Endothelial cell of umbilical vein (primary cell): ENCODE results near the gene PARD3B. TPM values are rescaled to one million over a fixed set of nuclear protein-coding genes. Genes with fewer than 3 reads are reported as not detected.

Source experiments
- BruUV-seq: library from RNA; stranded (reverse); fragments of 400-500 nt; replicated peaks from 2 replicates; lab custom pipeline; 2021; lab: Mats Ljungman, UMichigan
- CTCF ChIA-PET: fragments of 300-600, 350-600 bp; sonication (Branson Sonifier 250); formaldehyde crosslinking; loops from one replicate; lab custom pipeline; 2021; ENCODE audit warnings: antibody characterized with exemption, inconsistent platforms; lab: Charles Lee
- POLR2A ChIA-PET: fragments of 300-600, 350-600 bp; sonication (Branson Sonifier 250); formaldehyde crosslinking; loops from one replicate; lab custom pipeline; 2021; ENCODE audit warnings: antibody characterized with exemption, inconsistent platforms; lab: Charles Lee
- DNase-seq: peaks from one replicate; pipeline ENCODE4 v3.0.0-alpha.2; 2011; ENCODE audit warnings: low read depth, low spot score
- FAIRE-seq: peaks from 2 replicates; lab custom pipeline; 2011; peaks lifted over from hg19 to GRCh38; lab: Jason Lieb, UNC
- H2AFZ ChIP-seq: 2 replicates; pipeline ENCODE4 v1.6.0; 2012; ENCODE audit warnings: low read depth, low read length, control low read depth, inconsistent platforms
- H3K27ac ChIP-seq: 2 replicates; pipeline ENCODE4 v1.5.1; 2011; ENCODE audit warnings: low read depth, mild to moderate bottlenecking, control low read depth, low read length, moderate library complexity; ENCODE audit not compliant: insufficient read depth
- H3K27me3 ChIP-seq, 2 experiments: 2 replicates each; pipeline versions ENCODE4 v1.6.0 to v1.6.1; 2011; ENCODE audit warnings: low read length in 2 of 2, mixed read lengths in 1 of 2; ENCODE audit not compliant: control insufficient read depth in 2 of 2, insufficient read depth in 2 of 2
- H3K36me3 ChIP-seq, 2 experiments: 2 replicates in 1 of 2; 3 replicates in 1 of 2; pipeline ENCODE4 v1.5.1; 2011; ENCODE audit warnings: low read length in 2 of 2, mild to moderate bottlenecking in 1 of 2, moderate library complexity in 1 of 2; ENCODE audit not compliant: control insufficient read depth in 2 of 2, insufficient read depth in 2 of 2; ENCODE audit errors: extremely low read depth in 1 of 2
- H3K4me1 ChIP-seq: 3 replicates; pipeline ENCODE4 v1.5.1; 2011; ENCODE audit warnings: mild to moderate bottlenecking, low read length; ENCODE audit not compliant: control insufficient read depth, insufficient read depth; ENCODE audit errors: extremely low read depth
- H3K4me2 ChIP-seq: 2 replicates; pipeline ENCODE4 v1.6.1; 2011; ENCODE audit warnings: low read length, control low read depth, mixed read lengths; ENCODE audit not compliant: insufficient read depth
- H3K4me3 ChIP-seq, 3 experiments: fragments of 200-600 bp in 1 of 3; sonication (generic), shearing (Covaris generic) in 1 of 3; replicated peaks in 1 of 3; 2 replicates each; pipeline ENCODE4 v1.5.1; 2011 to 2016; ENCODE audit warnings: control low read depth in 3 of 3, low read length in 3 of 3, mild to moderate bottlenecking in 2 of 3, inconsistent platforms in 1 of 3, low read depth in 1 of 3, moderate library complexity in 1 of 3; ENCODE audit not compliant: insufficient read depth in 1 of 3
- H3K79me2 ChIP-seq: 2 replicates; pipeline ENCODE4 v1.6.0; 2012; ENCODE audit warnings: low read length, inconsistent platforms; ENCODE audit not compliant: control insufficient read depth, insufficient read depth
- H3K9ac ChIP-seq: replicated peaks from 2 replicates; pipeline ENCODE3; 2011; ENCODE audit warnings: low read length, control low read depth; ENCODE audit not compliant: insufficient read depth; ENCODE audit errors: extremely low read depth
- H3K9me1 ChIP-seq: replicated peaks from 3 replicates; pipeline ENCODE4 v1.6.0; 2011; ENCODE audit warnings: mild to moderate bottlenecking, low read length; ENCODE audit not compliant: control insufficient read depth, insufficient read depth; ENCODE audit errors: extremely low read depth
- H3K9me3 ChIP-seq: replicated peaks from 2 replicates; pipeline ENCODE4 v1.5.1; 2012; ENCODE audit warnings: low read length, inconsistent platforms; ENCODE audit not compliant: control insufficient read depth, insufficient read depth
- H4K20me1 ChIP-seq: replicated peaks from 2 replicates; pipeline ENCODE3; 2011; ENCODE audit warnings: mild to moderate bottlenecking, low read length; ENCODE audit not compliant: control insufficient read depth, insufficient read depth; ENCODE audit errors: extremely low read depth
- CTCF ChIP-seq, 2 donors: IDR thresholded peaks; 1 replicate in 1 of 2; 2 replicates in 1 of 2; pipeline ENCODE4 v1.5.1; 2011; ENCODE audit warnings: low read length in 2 of 2, mild to moderate bottlenecking in 2 of 2, moderate library complexity in 2 of 2, control low read depth in 1 of 2, inconsistent platforms in 1 of 2, low read depth in 1 of 2; ENCODE audit not compliant: insufficient read depth in 1 of 2; ENCODE audit errors: extremely low read depth in 1 of 2
- EZH2 ChIP-seq: IDR thresholded peaks from 2 replicates; pipeline ENCODE4 v1.6.1; 2012; ENCODE audit warnings: borderline replicate concordance, low read depth, mild to moderate bottlenecking, moderate library complexity, low read length, inconsistent platforms; ENCODE audit not compliant: severe bottlenecking
- FOS ChIP-seq: IDR thresholded peaks from 2 replicates; pipeline ENCODE4 v1.6.1; 2011; ENCODE audit warnings: mild to moderate bottlenecking, low read length, moderate library complexity, borderline replicate concordance; ENCODE audit not compliant: insufficient read depth
- GATA2 ChIP-seq: IDR thresholded peaks from 2 replicates; pipeline ENCODE4 v1.7.0; 2011; ENCODE audit warnings: low read depth, mild to moderate bottlenecking, moderate library complexity, mixed read lengths, low read length; ENCODE audit not compliant: insufficient read length, insufficient read depth
- JUN ChIP-seq: IDR thresholded peaks from 2 replicates; pipeline ENCODE4 v1.6.1; 2011; ENCODE audit warnings: borderline replicate concordance, low read depth; ENCODE audit not compliant: insufficient read length, insufficient read depth
- MAX ChIP-seq: IDR thresholded peaks from 2 replicates; pipeline ENCODE4 v1.6.1; 2011; ENCODE audit not compliant: insufficient read depth, insufficient read length
- MYC ChIP-seq: IDR thresholded peaks from one replicate; pipeline ENCODE4 v1.6.1; 2011; ENCODE audit warnings: mild to moderate bottlenecking, low read depth, low read length
- POLR2A ChIP-seq: IDR thresholded peaks from 2 replicates; pipeline ENCODE4 v1.6.1; 2012; ENCODE audit warnings: low read depth, mild to moderate bottlenecking, control low read depth, low read length
- POLR2AphosphoS5 ChIP-seq: IDR thresholded peaks from 2 replicates; pipeline ENCODE4 v1.6.1; 2012; ENCODE audit warnings: low read depth, mild to moderate bottlenecking, control low read depth, low read length, moderate library complexity; ENCODE audit not compliant: insufficient read depth
- dilution Hi-C: fragments of 300-500 bp; cut with MboI; formaldehyde crosslinking; loops from one replicate; pipeline ENCODE4 v1.15.0; 2019; ENCODE audit warnings: low sequenced_read_pairs; ENCODE audit not compliant: extremely low pct_ligation_motif_present
- intact Hi-C: fragments of 100-400 bp; cut with micrococcal nuclease; formaldehyde crosslinking; loops from one replicate; pipeline ENCODE4 v1.10.0; 2022
- polyA plus RNA-seq, 4 experiments: library from polyadenylated mRNA; depleted of rRNA in 3 of 4; stranded (reverse) in 3 of 4; unstranded in 1 of 4; fragments of >200 nt; gene quantifications; 2 replicates each; pipeline versions ENCODE4 v1.2.1 to v1.2.3, GENCODE V29; 2011 to 2012; ENCODE audit warnings: missing spikeins in 1 of 4
- total RNA-seq: library from RNA; stranded (reverse); gene quantifications from 2 replicates; pipeline ENCODE4 v1.2.3, GENCODE V29; 2021

Gene PARD3B
- total and polyA plus RNA-seq, 2 donors (not counting 3 experiments of a cell fraction or from before 2014, with no cell fraction given): 2.2 to 30.9 TPM

GRCh38 chr2:205346649-205347048 lies 801.4 kb downstream of the PARD3B start:
- H4K20me1 ChIP-seq: no peaks in the 10 kb centered on the region
- dilution Hi-C loops: no loop called here
- no TSS peak for BruUV-seq
- H3K9me3 ChIP-seq: no peaks in the 10 kb centered on the region
- H3K4me3 ChIP-seq: no peak overlapping the region
- H2AFZ ChIP-seq: no peak overlapping the region
- no peaks in the 10 kb centered on the region for H3K36me3 ChIP-seq
- ChIA-PET POLR2A (no interaction called here), CTCF (interaction anchor here (1.1 to 1.5 kb wide), 3 partner anchors 14 to 1087 kb away, joined by 3 to 4 read pairs (median 3); no protein-coding TSS in a partner anchor)
- no peak overlapping the region for H3K27ac ChIP-seq
- H3K79me2 ChIP-seq: no peaks in the 10 kb centered on the region
- TF ChIP-seq POLR2A: no peak
- no peak for TF ChIP-seq FOS
- TF ChIP-seq EZH2: no peak
- no peak for TF ChIP-seq POLR2AphosphoS5
- TF ChIP-seq MAX: no peak
- TF ChIP-seq CTCF (IDR thresholded peaks at IDR 0.05; ENCODE audit: extremely low read depth in 1 of 2, insufficient read depth in 1 of 2, low read depth in 1 of 2, low read length in 2 of 2): no peak
- TF ChIP-seq MYC: no peak
- TF ChIP-seq GATA2: no peak
- no peak for TF ChIP-seq JUN
- H3K9ac ChIP-seq: no peak overlapping the region
- no peaks in the 10 kb centered on the region for H3K27me3 ChIP-seq
- intact Hi-C loops: no loop called here
- H3K4me2 ChIP-seq: no peak overlapping the region
- H3K9me1 ChIP-seq: no peaks in the 10 kb centered on the region
- DNase-seq (no peak), FAIRE-seq (no peak)
- no peaks in the 10 kb centered on the region for H3K4me1 ChIP-seq
